HG03066 (cell line): ENCODE measurements around the gene TMCC3.
A peak's percentile ranks its signal among the peaks of the same experiment; 100 is the strongest.

Experiments used
- ATAC-seq: cut with Tn5 transposase; IDR thresholded peaks from one replicate; pipeline ENCODE4 v1.9.1; 2021; ENCODE audit warnings: low read depth; ENCODE audit not compliant: unreplicated experiment

The TMCC3 gene

GRCh38 chr12:94674051-94674451 is 23.7 kb upstream of the TMCC3 start:
- no peak for ATAC-seq

GRCh38 chr12:94673496-94673895 is 23.1 kb upstream of the TMCC3 start:
- no peak for ATAC-seq

- ATAC-seq = no peak
Observed at GRCh38 chr12:94671917-94672316, 21.6 kb upstream of the TMCC3 start.

GRCh38 chr12:94670898-94671297 is 20.5 kb upstream of the TMCC3 start:
- no peak for ATAC-seq

GRCh38 chr12:94670075-94670474 is 19.7 kb upstream of the TMCC3 start:
- ATAC-seq = no peak

GRCh38 chr12:94667031-94667540 is 16.7 kb upstream of the TMCC3 start:
- no peak for ATAC-seq

GRCh38 chr12:94666158-94666557 is 15.8 kb upstream of the TMCC3 start:
- ATAC-seq = no peak

- ATAC-seq = no peak
Observed at GRCh38 chr12:94663702-94664101, 13.3 kb upstream of the TMCC3 start.

- no peak for ATAC-seq
Observed at GRCh38 chr12:94663071-94663470, 12.7 kb upstream of the TMCC3 start.

GRCh38 chr12:94660436-94660835 is 10.1 kb upstream of the TMCC3 start:
- no peak for ATAC-seq

- no peak for ATAC-seq
Observed at GRCh38 chr12:94659346-94659930, 9.1 kb upstream of the TMCC3 start.

GRCh38 chr12:94658931-94659330 is 8.6 kb upstream of the TMCC3 start:
- no peak for ATAC-seq

- ATAC-seq = no peak
Observed at GRCh38 chr12:94656556-94656955, 6.2 kb upstream of the TMCC3 start.

GRCh38 chr12:94649349-94650142 is 811 bp downstream of the TMCC3 start:
- ATAC-seq = peak; percentile 55

- ATAC-seq = no peak
Observed at GRCh38 chr12:94648578-94648977, 1.8 kb downstream of the TMCC3 start.

- no peak for ATAC-seq
Observed at GRCh38 chr12:94644141-94644979, 6.0 kb downstream of the TMCC3 start.

GRCh38 chr12:94643606-94644005 is 6.8 kb downstream of the TMCC3 start:
- ATAC-seq = no peak

GRCh38 chr12:94641283-94641682 is 9.1 kb downstream of the TMCC3 start:
- no peak for ATAC-seq

- peak; percentile 61 for ATAC-seq
Observed at GRCh38 chr12:94640134-94640928, 10.0 kb downstream of the TMCC3 start.

- no peak for ATAC-seq
Observed at GRCh38 chr12:94638521-94638920, 11.8 kb downstream of the TMCC3 start.
